ENCODE data around the gene PRKD1.
"Not testable (repeated sequence)": the region's sequence is repeated elsewhere in the genome, so short reads cannot be mapped to it uniquely, and the experiment has no call there.

The PRKD1 gene

GRCh38 chr14:29706700-29707099 lies 220.9 kb downstream of the PRKD1 start:
- no peak overlapping the region for H3K4me2 ChIP-seq (ENCODE audit: low read length)
- H3K9me2 ChIP-seq (ENCODE audit: low read depth, low read length) = no peaks in the 10 kb centered on the region
- no peak overlapping the region for H3K27ac ChIP-seq (ENCODE audit: low read depth, low read length, poor library complexity, severe bottlenecking)
- TF ChIP-seq EZH2 (IDR thresholded peaks at IDR 0.05; ENCODE audit: borderline replicate concordance, low read length) = no peak
- TF ChIP-seq CTCF (IDR thresholded peaks at IDR 0.05; ENCODE audit: low read length) = no peak
- H3F3A ChIP-seq (ENCODE audit: insufficient read depth, low read length) = no peaks in the 10 kb centered on the region
- H4K20me1 ChIP-seq (ENCODE audit: insufficient read depth, low read length) = no peaks in the 10 kb centered on the region
- H3K9me3 ChIP-seq (ENCODE audit: low read length) = no peaks in the 10 kb centered on the region
- H3K4me3 ChIP-seq (ENCODE audit: low read depth, low read length, poor library complexity, severe bottlenecking) = no peak overlapping the region
- H3K9ac ChIP-seq (ENCODE audit: low read length) = no peak overlapping the region
- H3K27me3 ChIP-seq (ENCODE audit: insufficient read depth, low read length) = no peaks in the 10 kb centered on the region
- no peaks in the 10 kb centered on the region for H3K79me2 ChIP-seq (ENCODE audit: insufficient read depth, low read length)
- H3K36me3 ChIP-seq (ENCODE audit: insufficient read depth, low read length) = no peaks in the 10 kb centered on the region
- no peaks in the 10 kb centered on the region for H3K4me1 ChIP-seq (ENCODE audit: insufficient read depth, low read length, severe bottlenecking)
- H2AFZ ChIP-seq (ENCODE audit: low read length) = no peak overlapping the region

GRCh38 chr14:29705801-29706200 lies 221.8 kb downstream of the PRKD1 start:
- Histone ChIP-seq H3K27ac (ENCODE audit: low read depth, low read length, poor library complexity, severe bottlenecking) (no peak overlapping the region), H3F3A (ENCODE audit: insufficient read depth, low read length) (no peaks in the 10 kb centered on the region), H3K36me3 (ENCODE audit: insufficient read depth, low read length) (no peaks in the 10 kb centered on the region), H3K27me3 (ENCODE audit: insufficient read depth, low read length) (no peaks in the 10 kb centered on the region), H3K79me2 (ENCODE audit: insufficient read depth, low read length) (no peaks in the 10 kb centered on the region), H3K9ac (ENCODE audit: low read length) (no peak overlapping the region), H3K9me3 (ENCODE audit: low read length) (no peaks in the 10 kb centered on the region), H3K4me1 (ENCODE audit: insufficient read depth, low read length, severe bottlenecking) (no peaks in the 10 kb centered on the region), H3K4me3 (ENCODE audit: low read depth, low read length, poor library complexity, severe bottlenecking) (no peak overlapping the region), H2AFZ (ENCODE audit: low read length) (no peak overlapping the region), H4K20me1 (ENCODE audit: insufficient read depth, low read length) (no peaks in the 10 kb centered on the region), H3K9me2 (ENCODE audit: low read depth, low read length) (no peaks in the 10 kb centered on the region), H3K4me2 (ENCODE audit: low read length) (no peak overlapping the region)
- TF ChIP-seq EZH2 (IDR thresholded peaks at IDR 0.05; ENCODE audit: borderline replicate concordance, low read length) = no peak
- no peak for TF ChIP-seq CTCF (IDR thresholded peaks at IDR 0.05; ENCODE audit: low read length)

- not testable (repeated sequence) for H3K27me3 ChIP-seq (ENCODE audit: insufficient read depth, low read length); H3K79me2 ChIP-seq (ENCODE audit: insufficient read depth, low read length); H3K4me1 ChIP-seq (ENCODE audit: insufficient read depth, low read length, severe bottlenecking); H3K36me3 ChIP-seq (ENCODE audit: insufficient read depth, low read length); H3K27ac ChIP-seq (ENCODE audit: low read depth, low read length, poor library complexity, severe bottlenecking); H3K4me3 ChIP-seq (ENCODE audit: low read depth, low read length, poor library complexity, severe bottlenecking); H3K4me2 ChIP-seq (ENCODE audit: low read length); H3F3A ChIP-seq (ENCODE audit: insufficient read depth, low read length); H2AFZ ChIP-seq (ENCODE audit: low read length); H4K20me1 ChIP-seq (ENCODE audit: insufficient read depth, low read length); H3K9ac ChIP-seq (ENCODE audit: low read length); H3K9me2 ChIP-seq (ENCODE audit: low read depth, low read length); H3K9me3 ChIP-seq (ENCODE audit: low read length)
Measured at GRCh38 chr14:29689597-29689996, 238.1 kb downstream of the PRKD1 start.

GRCh38 chr14:29687866-29688265 lies 239.8 kb downstream of the PRKD1 start:
- no peaks in the 10 kb centered on the region for H3K79me2 ChIP-seq (ENCODE audit: insufficient read depth, low read length)
- no peaks in the 10 kb centered on the region for H3F3A ChIP-seq (ENCODE audit: insufficient read depth, low read length)
- no peaks in the 10 kb centered on the region for H4K20me1 ChIP-seq (ENCODE audit: insufficient read depth, low read length)
- H3K9ac ChIP-seq (ENCODE audit: low read length) = no peak overlapping the region
- no peaks in the 10 kb centered on the region for H3K27me3 ChIP-seq (ENCODE audit: insufficient read depth, low read length)
- no peak overlapping the region for H3K27ac ChIP-seq (ENCODE audit: low read depth, low read length, poor library complexity, severe bottlenecking)
- H3K36me3 ChIP-seq (ENCODE audit: insufficient read depth, low read length) = no peaks in the 10 kb centered on the region
- no peak overlapping the region for H3K4me3 ChIP-seq (ENCODE audit: low read depth, low read length, poor library complexity, severe bottlenecking)
- no peak overlapping the region for H3K4me2 ChIP-seq (ENCODE audit: low read length)
- TF ChIP-seq EZH2 (IDR thresholded peaks at IDR 0.05; ENCODE audit: borderline replicate concordance, low read length) (no peak), CTCF (IDR thresholded peaks at IDR 0.05; ENCODE audit: low read length) (no peak)
- H2AFZ ChIP-seq (ENCODE audit: low read length) = no peak overlapping the region
- H3K9me2 ChIP-seq (ENCODE audit: low read depth, low read length) = no peaks in the 10 kb centered on the region
- H3K9me3 ChIP-seq (ENCODE audit: low read length) = no peaks in the 10 kb centered on the region
- no peaks in the 10 kb centered on the region for H3K4me1 ChIP-seq (ENCODE audit: insufficient read depth, low read length, severe bottlenecking)
